ENCODE data around the gene ZDHHC14. TPM values are rescaled to one million over a fixed set of nuclear protein-coding genes. Genes with fewer than 3 reads are reported as not detected.

The ZDHHC14 gene
- total RNA-seq, 4 donors from 2014 or later, result 9.1 to 20.6 (median 12.5) TPM

- H3K27me3 ChIP-seq, result no peaks in the 10 kb centered on the region
- H3K27ac ChIP-seq, result no peak overlapping the region
- no peak for DNase-seq
- H3K4me1 ChIP-seq, result no peaks in the 10 kb centered on the region
- H3K4me3 ChIP-seq, result no peak overlapping the region
- H3K36me3 ChIP-seq, result no peaks in the 10 kb centered on the region
- H3K9me3 ChIP-seq, result no peaks in the 10 kb centered on the region
- TF ChIP-seq POLR2A (IDR thresholded peaks at IDR 0.05) (no peak), CTCF (IDR thresholded peaks at IDR 0.05) (no peak)
These were observed 139.8 kb downstream of the ZDHHC14 start for GRCh38 chr6:157520596-157521361.

GRCh38 chr6:157521362-157522335 lies 140.7 kb downstream of the ZDHHC14 start:
- H3K9me3 ChIP-seq, result no peaks in the 10 kb centered on the region
- no peak overlapping the region for H3K4me3 ChIP-seq
- DNase-seq, result no peak
- no peaks in the 10 kb centered on the region for H3K27me3 ChIP-seq
- TF ChIP-seq CTCF (IDR thresholded peaks at IDR 0.05) (no peak), POLR2A (IDR thresholded peaks at IDR 0.05) (no peak)
- no peak overlapping the region for H3K27ac ChIP-seq
- H3K36me3 ChIP-seq, result no peaks in the 10 kb centered on the region
- H3K4me1 ChIP-seq, result no peaks in the 10 kb centered on the region

- H3K9me3 ChIP-seq, result no peaks in the 10 kb centered on the region
- H3K4me1 ChIP-seq, result peaks cover 0 to 6% (median 5%) of the 10 kb centered on the region in 4 donors
- H3K27ac ChIP-seq, result no peak overlapping the region
- H3K36me3 ChIP-seq, result no peaks in the 10 kb centered on the region
- H3K4me3 ChIP-seq, result no peak overlapping the region
- TF ChIP-seq POLR2A (IDR thresholded peaks at IDR 0.05) (no peak), CTCF (IDR thresholded peaks at IDR 0.05) (no peak)
- no peak for DNase-seq
- no peaks in the 10 kb centered on the region for H3K27me3 ChIP-seq
These were observed 141.5 kb downstream of the ZDHHC14 start for GRCh38 chr6:157522472-157522871.

- no peaks in the 10 kb centered on the region for H3K9me3 ChIP-seq
- no peak overlapping the region for H3K4me3 ChIP-seq
- DNase-seq, result no peak
- no peaks in the 10 kb centered on the region for H3K27me3 ChIP-seq
- TF ChIP-seq CTCF (IDR thresholded peaks at IDR 0.05) (no peak), POLR2A (IDR thresholded peaks at IDR 0.05) (no peak)
- no peak overlapping the region for H3K27ac ChIP-seq
- H3K36me3 ChIP-seq, result no peaks in the 10 kb centered on the region
- H3K4me1 ChIP-seq, result peaks cover 0 to 7% (median 5%) of the 10 kb centered on the region in 4 donors
These were observed 143.7 kb downstream of the ZDHHC14 start for GRCh38 chr6:157524735-157525134.

GRCh38 chr6:157525292-157525889 lies 144.4 kb downstream of the ZDHHC14 start:
- Histone ChIP-seq H3K27ac (no peak overlapping the region), H3K4me3 (no peak overlapping the region), H3K4me1 (peaks cover 0 to 11% (median 6%) of the 10 kb centered on the region in 4 donors), H3K9me3 (no peaks in the 10 kb centered on the region), H3K36me3 (no peaks in the 10 kb centered on the region), H3K27me3 (no peaks in the 10 kb centered on the region)
- TF ChIP-seq POLR2A (IDR thresholded peaks at IDR 0.05) (no peak), CTCF (IDR thresholded peaks at IDR 0.05) (no peak)
- no peak for DNase-seq

Data from Peyer's patch (tissue), 4 donors.